H1 (cell line): ENCODE results near the gene COQ2.

Experiments used
- E2F6 ChIP-seq: IDR thresholded peaks from 2 replicates; pipeline ENCODE4 v1.6.1; 2012; ENCODE audit warnings: inconsistent platforms
- POLR2A ChIP-seq, 2 experiments: IDR thresholded peaks; 1 replicate in 1 of 2; 2 replicates in 1 of 2; pipeline ENCODE4 v1.6.1; 2011; ENCODE audit warnings: low read depth in 2 of 2, low read length in 2 of 2, mild to moderate bottlenecking in 2 of 2; ENCODE audit errors: control extremely low read depth in 1 of 2

DNA sequence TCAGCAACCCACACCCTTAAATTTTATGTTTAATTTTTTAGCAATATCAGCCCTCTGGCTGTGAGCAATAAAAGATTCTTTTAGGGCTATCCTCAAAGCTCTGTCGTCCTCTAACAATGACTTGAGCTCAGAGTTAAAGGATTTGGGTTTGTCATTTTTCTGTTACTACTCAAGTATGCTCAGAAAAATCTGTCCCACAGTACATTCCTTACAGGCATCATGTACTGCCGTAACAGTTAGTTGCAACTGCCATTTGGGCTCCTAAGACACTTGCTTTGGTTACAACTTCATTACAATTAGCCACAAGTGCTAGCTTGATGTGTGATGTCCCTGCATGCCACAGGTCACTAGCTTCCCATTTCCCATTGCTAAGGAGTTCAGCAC lies 33.2 kb downstream of the COQ2 start:
- TF ChIP-seq POLR2A (IDR thresholded peaks at IDR 0.05; ENCODE audit: control extremely low read depth in 1 of 2, low read depth in 2 of 2, low read length in 2 of 2) (no peak), E2F6 (no peak)
